ENCODE measurements around the gene SAMD15.
A peak's percentile ranks its signal among the peaks of the same experiment; 100 is the strongest.

The SAMD15 gene

DNA sequence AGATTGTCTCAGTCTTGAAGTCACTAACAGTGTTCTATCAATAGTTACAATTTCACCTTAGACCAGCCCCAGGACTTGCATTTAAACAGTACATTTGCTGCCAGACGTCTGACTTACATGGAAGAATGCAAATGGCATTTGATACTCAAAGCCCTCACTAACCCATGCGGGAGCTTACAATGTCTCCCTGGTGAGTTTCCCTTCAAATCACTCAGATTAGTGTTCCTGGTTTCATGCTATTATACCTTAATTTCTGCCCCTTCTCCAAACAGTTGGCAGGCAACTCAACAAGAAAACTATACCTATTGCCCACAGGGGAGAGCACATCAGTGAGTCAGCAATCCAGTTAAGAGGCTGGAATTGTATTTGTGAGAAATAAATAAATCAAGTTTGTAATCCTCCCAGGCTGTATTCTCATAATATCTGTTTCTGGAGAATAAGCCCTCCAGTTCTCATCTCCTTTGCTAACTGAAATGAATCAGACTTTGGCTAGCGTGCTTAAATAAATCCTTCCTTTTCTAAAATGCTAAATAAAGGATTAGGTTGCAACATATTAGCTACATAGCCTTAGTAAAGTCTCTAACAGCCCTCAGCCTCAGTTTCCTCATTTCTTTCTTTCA, 32.7 kb upstream of the SAMD15 start:
- Histone ChIP-seq H3K27me3 (ENCODE audit: insufficient read depth, low read length) (no peaks in the 10 kb centered on the region), H3K4me1 (ENCODE audit: control insufficient read depth, insufficient read depth, low read length, unreplicated experiment) (no peaks in the 10 kb centered on the region), H2AFZ (ENCODE audit: low read length, unreplicated experiment) (no peak overlapping the region), H3K36me3 (ENCODE audit: insufficient read depth, low read length) (no peaks in the 10 kb centered on the region), H3K79me2 (ENCODE audit: control insufficient read depth, insufficient read depth, low read length, unreplicated experiment) (no peaks in the 10 kb centered on the region), H3K27ac (ENCODE audit: low read depth, low read length) (no peak overlapping the region), H3K4me3 (ENCODE audit: low read depth, low read length) (no peak overlapping the region)

GRCh38 chr14:77346495-77346894, 30.7 kb upstream of the SAMD15 start:
- Histone ChIP-seq H3K4me3 (ENCODE audit: low read depth, low read length) (no peak overlapping the region), H3K36me3 (ENCODE audit: insufficient read depth, low read length) (no peaks in the 10 kb centered on the region), H2AFZ (ENCODE audit: low read length, unreplicated experiment) (no peak overlapping the region)

DNA sequence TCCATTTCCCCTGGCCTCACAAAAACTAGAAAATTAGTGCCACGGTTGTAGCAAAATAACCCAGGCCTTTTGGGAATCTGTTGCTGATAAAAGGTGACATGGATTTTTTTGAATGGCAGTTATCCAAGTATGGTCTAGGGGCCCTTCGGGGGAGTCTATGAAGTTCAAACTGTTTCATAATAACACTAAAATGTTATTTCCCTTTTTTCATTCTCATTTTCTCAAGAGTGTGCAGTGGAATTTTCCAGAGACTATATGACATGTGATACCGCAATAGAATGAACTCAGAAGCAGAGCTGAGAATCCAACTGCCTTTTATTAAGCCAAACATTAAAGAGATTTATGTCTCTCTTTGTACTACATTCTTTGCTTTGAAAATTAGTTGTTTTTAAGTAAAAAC, 29.4 kb upstream of the SAMD15 start:
- no peak overlapping the region for H3K27ac ChIP-seq (ENCODE audit: low read depth, low read length)
- H3K79me2 ChIP-seq (ENCODE audit: control insufficient read depth, insufficient read depth, low read length, unreplicated experiment) = no peaks in the 10 kb centered on the region
- H3K4me3 ChIP-seq (ENCODE audit: low read depth, low read length) = no peak overlapping the region
- no peaks in the 10 kb centered on the region for H3K4me1 ChIP-seq (ENCODE audit: control insufficient read depth, insufficient read depth, low read length, unreplicated experiment)
- H2AFZ ChIP-seq (ENCODE audit: low read length, unreplicated experiment) = no peak overlapping the region
- no peaks in the 10 kb centered on the region for H3K27me3 ChIP-seq (ENCODE audit: insufficient read depth, low read length)
- H3K36me3 ChIP-seq (ENCODE audit: insufficient read depth, low read length) = no peaks in the 10 kb centered on the region

More at GRCh38 chr14:77346495-77346894, 30.7 kb upstream of the SAMD15 start:
- no peaks in the 10 kb centered on the region for H3K4me1 ChIP-seq (ENCODE audit: control insufficient read depth, insufficient read depth, low read length, unreplicated experiment)
- H3K27ac ChIP-seq (ENCODE audit: low read depth, low read length) = no peak overlapping the region
- H3K27me3 ChIP-seq (ENCODE audit: insufficient read depth, low read length) = no peaks in the 10 kb centered on the region
- H3K79me2 ChIP-seq (ENCODE audit: control insufficient read depth, insufficient read depth, low read length, unreplicated experiment) = no peaks in the 10 kb centered on the region

DNA sequence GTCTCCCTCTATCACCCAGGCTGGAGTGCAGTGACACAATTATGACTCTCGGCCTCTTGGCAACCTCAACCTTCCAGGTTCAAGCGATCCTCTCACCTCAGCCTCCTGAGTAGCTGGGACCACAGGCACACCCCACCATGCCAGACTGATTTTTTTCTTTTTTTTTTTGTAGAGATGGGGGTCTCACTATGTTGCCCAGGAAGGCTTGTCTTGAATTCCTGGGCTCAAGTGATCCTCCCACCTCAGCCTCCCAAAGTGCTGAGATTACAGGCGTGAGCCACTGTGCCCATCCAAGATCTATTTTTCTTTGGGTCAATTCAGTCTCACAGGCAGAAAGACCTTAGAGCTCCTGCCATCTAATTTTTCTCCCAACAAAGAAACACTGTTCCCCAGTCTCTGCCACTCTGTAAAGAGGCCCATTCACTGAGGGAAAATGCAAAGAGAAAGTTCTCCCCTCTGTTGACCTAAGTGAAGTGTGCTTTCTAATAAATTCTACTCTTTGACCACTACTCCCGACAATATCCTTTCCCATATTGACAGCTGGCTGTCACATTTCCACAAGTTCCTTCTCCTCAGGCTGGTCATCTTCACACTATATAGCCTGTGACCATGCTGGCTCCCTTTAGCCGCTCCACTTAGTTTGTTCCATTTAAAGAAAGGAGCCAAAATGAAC, 23.6 kb upstream of the SAMD15 start:
- Histone ChIP-seq H3K4me1 (ENCODE audit: control insufficient read depth, insufficient read depth, low read length, unreplicated experiment) (no peaks in the 10 kb centered on the region), H3K4me3 (ENCODE audit: low read depth, low read length) (no peak overlapping the region), H2AFZ (ENCODE audit: low read length, unreplicated experiment) (no peak overlapping the region), H3K79me2 (ENCODE audit: control insufficient read depth, insufficient read depth, low read length, unreplicated experiment) (no peaks in the 10 kb centered on the region), H3K36me3 (ENCODE audit: insufficient read depth, low read length) (no peaks in the 10 kb centered on the region), H3K27ac (ENCODE audit: low read depth, low read length) (no peak overlapping the region), H3K27me3 (ENCODE audit: insufficient read depth, low read length) (no peaks in the 10 kb centered on the region)

DNA sequence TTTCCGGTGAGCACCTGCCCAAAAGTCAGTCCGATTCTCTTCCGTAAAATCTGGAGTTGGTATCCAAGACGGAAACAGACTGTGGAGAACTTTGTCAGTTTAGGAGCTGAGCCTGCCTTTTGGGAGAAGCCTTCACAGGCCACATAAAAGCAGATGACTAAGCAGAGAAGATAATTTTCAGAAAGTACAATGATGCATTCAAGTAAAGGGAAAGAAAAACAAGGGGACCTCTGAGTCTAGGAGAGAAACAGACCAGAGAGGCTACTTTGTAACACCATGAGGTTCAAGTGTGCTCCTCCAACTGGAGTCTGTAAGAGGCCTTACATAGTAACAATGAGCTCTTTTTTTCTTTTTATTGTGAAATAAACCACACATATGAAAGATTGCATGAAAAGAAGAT, 21.4 kb upstream of the SAMD15 start:
- H3K27ac ChIP-seq (ENCODE audit: low read depth, low read length) = no peak overlapping the region
- no peaks in the 10 kb centered on the region for H3K79me2 ChIP-seq (ENCODE audit: control insufficient read depth, insufficient read depth, low read length, unreplicated experiment)
- no peak overlapping the region for H2AFZ ChIP-seq (ENCODE audit: low read length, unreplicated experiment)
- no peaks in the 10 kb centered on the region for H3K4me1 ChIP-seq (ENCODE audit: control insufficient read depth, insufficient read depth, low read length, unreplicated experiment)
- no peak overlapping the region for H3K4me3 ChIP-seq (ENCODE audit: low read depth, low read length)
- H3K36me3 ChIP-seq (ENCODE audit: insufficient read depth, low read length) = no peaks in the 10 kb centered on the region
- no peaks in the 10 kb centered on the region for H3K27me3 ChIP-seq (ENCODE audit: insufficient read depth, low read length)

GRCh38 chr14:77356899-77357298, 20.3 kb upstream of the SAMD15 start:
- Histone ChIP-seq H3K27ac (ENCODE audit: low read depth, low read length) (no peak overlapping the region), H3K4me1 (ENCODE audit: control insufficient read depth, insufficient read depth, low read length, unreplicated experiment) (no peaks in the 10 kb centered on the region), H3K4me3 (ENCODE audit: low read depth, low read length) (no peak overlapping the region), H3K36me3 (ENCODE audit: insufficient read depth, low read length) (no peaks in the 10 kb centered on the region), H3K27me3 (ENCODE audit: insufficient read depth, low read length) (no peaks in the 10 kb centered on the region), H3K79me2 (ENCODE audit: control insufficient read depth, insufficient read depth, low read length, unreplicated experiment) (no peaks in the 10 kb centered on the region), H2AFZ (ENCODE audit: low read length, unreplicated experiment) (no peak overlapping the region)

- H2AFZ ChIP-seq (ENCODE audit: low read length, unreplicated experiment) = no peak overlapping the region
- H3K27ac ChIP-seq (ENCODE audit: low read depth, low read length) = no peak overlapping the region
- H3K4me1 ChIP-seq (ENCODE audit: control insufficient read depth, insufficient read depth, low read length, unreplicated experiment) = no peaks in the 10 kb centered on the region
- no peaks in the 10 kb centered on the region for H3K36me3 ChIP-seq (ENCODE audit: insufficient read depth, low read length)
- peaks cover 11% of the 10 kb centered on the region for H3K79me2 ChIP-seq (ENCODE audit: control insufficient read depth, insufficient read depth, low read length, unreplicated experiment)
- no peak overlapping the region for H3K4me3 ChIP-seq (ENCODE audit: low read depth, low read length)
- no peaks in the 10 kb centered on the region for H3K27me3 ChIP-seq (ENCODE audit: insufficient read depth, low read length)
These were observed 17.6 kb upstream of the SAMD15 start for GRCh38 chr14:77359626-77360025.

- Histone ChIP-seq H3K4me1 (ENCODE audit: control insufficient read depth, insufficient read depth, low read length, unreplicated experiment) (no peaks in the 10 kb centered on the region), H3K4me3 (ENCODE audit: low read depth, low read length) (no peak overlapping the region), H2AFZ (ENCODE audit: low read length, unreplicated experiment) (no peak overlapping the region), H3K27me3 (ENCODE audit: insufficient read depth, low read length) (no peaks in the 10 kb centered on the region), H3K36me3 (ENCODE audit: insufficient read depth, low read length) (no peaks in the 10 kb centered on the region), H3K27ac (ENCODE audit: low read depth, low read length) (no peak overlapping the region), H3K79me2 (ENCODE audit: control insufficient read depth, insufficient read depth, low read length, unreplicated experiment) (peaks cover 13% of the 10 kb centered on the region)
These were observed 13.0 kb upstream of the SAMD15 start for GRCh38 chr14:77364146-77364545.

DNA sequence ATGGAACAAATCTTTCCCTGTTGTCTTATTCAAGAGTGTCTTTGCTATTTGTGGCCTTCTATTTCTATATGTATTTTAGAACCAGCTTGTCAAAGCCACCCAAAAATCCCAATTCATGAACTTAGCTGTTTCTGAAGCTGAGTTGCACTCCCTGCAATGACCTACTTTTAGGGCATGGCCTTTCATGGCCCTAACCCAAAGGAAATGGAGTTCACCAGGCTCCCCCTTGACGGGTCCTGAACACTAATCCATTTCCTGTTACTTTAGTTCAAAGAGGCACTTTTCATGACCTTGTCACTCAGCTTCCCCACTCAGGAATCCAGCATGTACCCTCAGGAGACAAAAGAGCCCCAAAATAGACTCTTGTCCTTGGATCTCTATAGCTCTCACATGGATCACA, 7.9 kb upstream of the SAMD15 start:
- no peaks in the 10 kb centered on the region for H3K36me3 ChIP-seq (ENCODE audit: insufficient read depth, low read length)
- H3K27ac ChIP-seq (ENCODE audit: low read depth, low read length) = no peak overlapping the region
- no peak overlapping the region for H3K4me3 ChIP-seq (ENCODE audit: low read depth, low read length)
- H3K27me3 ChIP-seq (ENCODE audit: insufficient read depth, low read length) = no peaks in the 10 kb centered on the region
- no peak overlapping the region for H2AFZ ChIP-seq (ENCODE audit: low read length, unreplicated experiment)
- H3K79me2 ChIP-seq (ENCODE audit: control insufficient read depth, insufficient read depth, low read length, unreplicated experiment) = peaks cover 12% of the 10 kb centered on the region
- peaks cover 12% of the 10 kb centered on the region for H3K4me1 ChIP-seq (ENCODE audit: control insufficient read depth, insufficient read depth, low read length, unreplicated experiment)

DNA sequence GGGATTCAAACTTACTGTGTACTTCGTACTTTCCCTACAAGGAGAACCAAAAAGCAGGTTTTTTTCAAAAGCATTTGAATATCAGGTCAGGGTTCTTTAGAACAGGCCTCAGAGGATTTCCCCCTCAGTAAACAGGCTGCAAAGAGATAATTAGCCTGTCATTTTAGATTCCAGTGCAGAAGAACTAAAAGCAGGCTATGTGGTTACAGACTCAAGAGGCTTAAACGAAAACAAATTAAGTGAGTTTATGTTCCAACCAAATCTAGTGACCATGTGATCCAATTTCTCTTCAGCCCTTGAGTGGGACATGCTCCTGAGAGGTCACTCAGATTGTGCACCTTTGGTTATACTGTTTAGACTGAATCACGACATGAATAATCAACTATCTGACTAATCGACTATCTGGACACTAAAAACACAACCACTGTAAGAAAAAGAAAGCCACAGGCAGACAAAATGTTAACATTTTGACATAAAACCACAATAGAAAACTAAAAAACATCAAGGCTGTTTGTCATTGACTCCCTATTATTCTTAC, 4.8 kb upstream of the SAMD15 start:
- H3K4me3 ChIP-seq (ENCODE audit: low read depth, low read length) = peak overlapping the region; percentile 9; the same call in 1 of the 2 replicates
- no peaks in the 10 kb centered on the region for H3K36me3 ChIP-seq (ENCODE audit: insufficient read depth, low read length)
- peaks cover 22% of the 10 kb centered on the region for H3K4me1 ChIP-seq (ENCODE audit: control insufficient read depth, insufficient read depth, low read length, unreplicated experiment)
- H3K27me3 ChIP-seq (ENCODE audit: insufficient read depth, low read length) = no peaks in the 10 kb centered on the region
- no peak overlapping the region for H3K27ac ChIP-seq (ENCODE audit: low read depth, low read length)
- peaks cover 31% of the 10 kb centered on the region for H3K79me2 ChIP-seq (ENCODE audit: control insufficient read depth, insufficient read depth, low read length, unreplicated experiment)
- H2AFZ ChIP-seq (ENCODE audit: low read length, unreplicated experiment) = no peak overlapping the region
